GM12865 (cell line): ENCODE measurements around the gene MBL2.

ENCODE experiments used
- DNase-seq: peaks from one replicate; pipeline ENCODE4 v3.0.0; 2010; ENCODE audit warnings: low read depth
- H3K4me3 ChIP-seq: 2 replicates; pipeline ENCODE4 v1.5.1; 2011; ENCODE audit warnings: mild to moderate bottlenecking, low read depth, low read length, control low read depth
- CTCF ChIP-seq: IDR thresholded peaks from 2 replicates; pipeline ENCODE4 v1.5.1; 2011; ENCODE audit warnings: low read length, control low read depth, low read depth, inconsistent platforms; ENCODE audit not compliant: insufficient read depth; ENCODE audit errors: missing control alignments

Gene MBL2

GRCh38 chr10:52744057-52744805 is 28.4 kb downstream of the MBL2 start:
- no peak for TF ChIP-seq CTCF
- no peak for DNase-seq
- no peak overlapping the region for H3K4me3 ChIP-seq

- DNase-seq, result no peak
- TF ChIP-seq CTCF, result no peak
Observed at GRCh38 chr10:52742731-52743130, 29.9 kb downstream of the MBL2 start.

GRCh38 chr10:52741851-52742250 is 30.7 kb downstream of the MBL2 start:
- no peak overlapping the region for H3K4me3 ChIP-seq
- TF ChIP-seq CTCF, result no peak
- no peak for DNase-seq

More at GRCh38 chr10:52742731-52743130, 29.9 kb downstream of the MBL2 start:
- no peak overlapping the region for H3K4me3 ChIP-seq

- H3K4me3 ChIP-seq, result no peak overlapping the region
- peak; percentile 86 for TF ChIP-seq CTCF
- DNase-seq, result peak; percentile 58
Observed at GRCh38 chr10:52740913-52741675, 31.5 kb downstream of the MBL2 start.

- no peak for TF ChIP-seq CTCF
- no peak for DNase-seq
- H3K4me3 ChIP-seq, result no peak overlapping the region
Observed at GRCh38 chr10:52740155-52740549, 32.4 kb downstream of the MBL2 start.

GRCh38 chr10:52739380-52740154 is 33.0 kb downstream of the MBL2 start:
- H3K4me3 ChIP-seq, result no peak overlapping the region
- DNase-seq, result no peak
- TF ChIP-seq CTCF, result no peak
